K562 (cell line): ENCODE data around the gene CHRM4. TPM values are rescaled to one million over a fixed set of nuclear protein-coding genes. Genes with fewer than 3 reads are reported as not detected.

ENCODE experiments used
- ATAC-seq: fragments of 200-7000 bp; cut with Tn5 transposase; 3 replicates; pipeline ENCODE4 v1.9.1; 2020; ENCODE audit warnings: moderate library complexity
- BruUV-seq: library from RNA; stranded (reverse); fragments of 400-500 nt; replicated peaks from 2 replicates; lab custom pipeline; 2021; lab: Mats Ljungman, UMichigan
- CTCF ChIA-PET: fragments of 300-600 bp; formaldehyde crosslinking; extraction: SDS; loops from one replicate; lab custom pipeline; 2021; ENCODE audit warnings: low intra/inter-chr PET ratio; lab: Yijun Ruan, JAX
- POLR2A ChIA-PET: fragments of 300-600, 350-650 bp; sonication (Branson Sonifier 250); formaldehyde crosslinking; extraction: SDS; loops from one replicate; lab custom pipeline; 2021; ENCODE audit warnings: antibody characterized with exemption, inconsistent platforms; lab: Yijun Ruan, JAX
- DNase-seq, 4 experiments: peaks; one replicate each; pipeline versions ENCODE4 v3.0.0 to v3.0.0-alpha.2; 2011 to 2018; ENCODE audit warnings: low spot score in 3 of 4, mixed read lengths in 3 of 4; ENCODE audit errors: extremely low read depth in 1 of 4
- FAIRE-seq: peaks from 2 replicates; lab custom pipeline; 2011; peaks lifted over from hg19 to GRCh38; lab: Jason Lieb, UNC
- H2AFZ ChIP-seq: 2 replicates; pipeline ENCODE4 v1.6.0; 2011; ENCODE audit warnings: low read depth, low read length, control low read depth, inconsistent platforms
- H3K27ac ChIP-seq: fragments of 200-600 bp; 3 replicates; pipeline ENCODE4 v1.8.0; 2011; ENCODE audit warnings: low read depth, mild to moderate bottlenecking, control low read depth, inconsistent platforms, low read length, moderate library complexity, mixed read lengths; ENCODE audit errors: extremely low read depth
- H3K27me3 ChIP-seq, 2 experiments: fragments of 300-600 bp in 1 of 2; 2 replicates in 1 of 2; 3 replicates in 1 of 2; pipeline versions ENCODE4 v1.6.0 to v1.8.0; 2011; ENCODE audit warnings: inconsistent platforms in 2 of 2, low read length in 2 of 2, mild to moderate bottlenecking in 1 of 2, mixed read lengths in 1 of 2, moderate library complexity in 1 of 2; ENCODE audit not compliant: control insufficient read depth in 2 of 2, insufficient read depth in 2 of 2
- H3K36me3 ChIP-seq: fragments of 300-600 bp; 3 replicates; pipeline ENCODE4 v1.8.0; 2011; ENCODE audit warnings: mild to moderate bottlenecking, low read length, inconsistent platforms; ENCODE audit not compliant: control insufficient read depth, insufficient read depth
- H3K4me1 ChIP-seq, 2 experiments: fragments of 200-600 bp in 1 of 2; replicated peaks in 1 of 2; 2 replicates in 1 of 2; 3 replicates in 1 of 2; pipeline versions ENCODE4 v1.5.1 to v1.8.0; 2011; ENCODE audit warnings: inconsistent platforms in 2 of 2, low read length in 2 of 2, mild to moderate bottlenecking in 1 of 2, mixed read lengths in 1 of 2, moderate library complexity in 1 of 2; ENCODE audit not compliant: control insufficient read depth in 2 of 2, insufficient read depth in 2 of 2
- H3K4me2 ChIP-seq: 2 replicates; pipeline ENCODE4 v1.6.1; 2011; ENCODE audit warnings: low read length, control low read depth, inconsistent platforms, mixed read lengths; ENCODE audit not compliant: insufficient read depth
- H3K4me3 ChIP-seq: fragments of 200-600 bp; sonication (generic), shearing (Covaris generic); 2 replicates; pipeline ENCODE4 v1.5.1; 2016; ENCODE audit warnings: control low read depth, inconsistent platforms
- H3K79me2 ChIP-seq: fragments of 200-600 bp; 3 replicates; pipeline ENCODE4 v1.8.0; 2011; ENCODE audit warnings: low read length, inconsistent platforms; ENCODE audit not compliant: control insufficient read depth, insufficient read depth
- H3K9ac ChIP-seq, 2 experiments: 2 replicates each; pipeline versions ENCODE4 v1.6.0 to v1.6.1; 2011; ENCODE audit warnings: low read depth in 2 of 2, low read length in 2 of 2, control low read depth in 1 of 2, inconsistent platforms in 1 of 2, mild to moderate bottlenecking in 1 of 2, mixed read lengths in 1 of 2; ENCODE audit not compliant: insufficient read depth in 1 of 2
- H3K9me1 ChIP-seq: one replicate; pipeline ENCODE4 v1.6.0; 2011; ENCODE audit warnings: inconsistent platforms, mild to moderate bottlenecking, low read length, moderate library complexity; ENCODE audit not compliant: control insufficient read depth, insufficient read depth
- H3K9me3 ChIP-seq: replicated peaks from 2 replicates; pipeline ENCODE4 v1.5.1; 2011; ENCODE audit warnings: low read depth, low read length, inconsistent platforms; ENCODE audit not compliant: control insufficient read depth, insufficient read depth
- H4K20me1 ChIP-seq: replicated peaks from 2 replicates; pipeline ENCODE4 v1.6.1; 2011; ENCODE audit warnings: low read length, inconsistent platforms, mixed read lengths; ENCODE audit not compliant: control insufficient read depth, insufficient read depth
- NR3C1 ChIP-seq: sonication (generic); formaldehyde crosslinking; IDR thresholded peaks from 2 replicates; pipeline ENCODE4 v1.8.1; 2022; ENCODE audit warnings: missing genetic modification reagents
- PHB2 ChIP-seq: fragments of 450-650 bp; IDR thresholded peaks from 2 replicates; pipeline ENCODE4 v1.6.1; 2017; ENCODE audit warnings: low read depth
- TARDBP ChIP-seq: fragments of 450-650 bp; IDR thresholded peaks from 2 replicates; pipeline ENCODE4 v1.6.1; 2016
- TFAM ChIP-seq: fragments of 250-450 bp; sonication (Bioruptor Pico); conservative IDR thresholded peaks from 2 replicates; pipeline ENCODE4 v1.5.0; 2021; ENCODE audit warnings: mild to moderate bottlenecking, moderate library complexity
- ZNF184 ChIP-seq: sonication (generic); formaldehyde crosslinking; IDR thresholded peaks from 2 replicates; pipeline ENCODE4 v1.5.0; 2020; ENCODE audit warnings: missing genetic modification reagents
- WGBS: fragments of 100-300 bp; shearing (Covaris generic); methylation state at CpG from one replicate; pipeline ENCODE4 v1.1.6; 2016; ENCODE audit warnings: low coverage, mixed read lengths; ENCODE audit not compliant: insufficient coverage; ENCODE audit errors: missing lambda C conversion rate; 5-methylcytosine and 5-hydroxymethylcytosine counted together
- in situ Hi-C: fragments of 300-500 bp; cut with MboI; formaldehyde crosslinking; loops from 4 replicates; pipeline ENCODE4 v1.15.0; 2018; ENCODE audit warnings: inconsistent platforms, mixed read lengths
- intact Hi-C: fragments of 100-400 bp; cut with micrococcal nuclease; formaldehyde crosslinking; loops from 2 replicates; pipeline ENCODE4 v1.14.2; 2022
- polyA plus RNA-seq, 8 experiments: library from polyadenylated mRNA; depleted of rRNA in 4 of 8; stranded (reverse) in 5 of 8; unstranded in 3 of 8; fragments of >200 nt; fragmentation: Nextera tagmentation in 2 of 8; fragmentation: Illumina TruSeq in 1 of 8; extraction: Ambion mirVana in 2 of 8; extraction: Trizol in 1 of 8; gene quantifications; 2 replicates each; pipeline versions ENCODE4 v1.2.1 to v1.2.3, GENCODE V29; 2011 to 2014; ENCODE audit warnings: inconsistent platforms in 1 of 8, missing spikeins in 1 of 8
- total RNA-seq, 7 experiments: library from RNA; depleted of rRNA in 6 of 7; stranded (reverse); fragments of >200 nt in 6 of 7; fragmentation: Illumina TruSeq in 2 of 7; extraction: Trizol in 2 of 7; gene quantifications; 2 replicates each; pipeline versions ENCODE4 v1.2.1 to v1.2.3, GENCODE V29; 2011 to 2021; ENCODE audit warnings: low replicate concordance in 1 of 7
- TF ChIP-seq, protein P1 (sequence below): fragments of 200-800 bp; sonication (Bioruptor generic); IDR thresholded peaks from 2 replicates; pipeline ENCODE4 v1.6.1; 2017; ENCODE audit warnings: missing genetic modification characterization, missing compliant biosample characterization
- TF ChIP-seq, protein P2 (sequence below): fragments of 450-650 bp; IDR thresholded peaks from 2 replicates; pipeline ENCODE4 v1.6.1; 2018; ENCODE audit warnings: mild to moderate bottlenecking, low read depth; ENCODE audit not compliant: partially characterized antibody

The CHRM4 gene
- total and polyA plus RNA-seq, 9 of the 15 experiments (the other 6 are each of a cell fraction or from before 2014, with no cell fraction given): 0.22 to 1.3 (median 0.40) TPM; not detected in 2

DNA sequence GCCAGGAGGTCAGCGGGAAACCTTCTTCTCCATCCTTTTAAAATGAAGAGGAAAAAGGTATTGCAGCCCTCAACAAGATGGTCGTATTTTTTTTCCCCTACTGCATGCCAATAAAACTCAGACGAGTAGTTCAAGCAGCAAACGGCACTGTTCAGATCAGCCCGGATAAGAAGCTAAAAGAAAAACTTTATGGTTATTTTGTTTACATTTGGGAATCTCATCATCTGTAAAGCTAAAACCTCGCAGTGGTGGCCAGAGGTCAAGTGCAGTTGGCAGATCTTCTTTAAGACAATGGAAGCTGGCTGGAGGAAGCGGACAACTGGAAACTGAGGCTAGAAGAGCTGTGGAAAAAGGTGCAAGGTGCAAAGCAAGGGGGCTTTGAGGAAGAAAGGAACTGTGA, 31.0 kb upstream of the CHRM4 start:
- FAIRE-seq: no peak
- BruUV-seq: no TSS peak

More for the DNA sequence above, 31.0 kb upstream of the CHRM4 start:
- Histone ChIP-seq H3K9me1 (no peaks in the 10 kb centered on the region), H4K20me1 (no peaks in the 10 kb centered on the region; the same call in 1 of the 2 replicates), H3K4me2 (no peak overlapping the region), H3K4me1 (peaks cover 3 to 28% of the 10 kb centered on the region in 2 experiments; a peak in 4 of 5 replicates), H3K79me2 (no peaks in the 10 kb centered on the region), H3K36me3 (peaks cover 18% of the 10 kb centered on the region; the same call in 2 of the 3 replicates), H3K27ac (no peak overlapping the region), H3K9ac (no peak overlapping the region), H2AFZ (no peak overlapping the region), H3K27me3 (no peaks in the 10 kb centered on the region), H3K4me3 (no peak overlapping the region), H3K9me3 (no peaks in the 10 kb centered on the region)
- DNase-seq (no peak), ATAC-seq (no peak)
- ChIA-PET POLR2A (interaction anchor here (1.3 to 1.6 kb wide), 2 partner anchors 9 to 12 kb away, joined by 3 to 4 read pairs; no protein-coding TSS in a partner anchor), CTCF (no interaction called here)
- in situ Hi-C loops (no loop called here), intact Hi-C loops (no loop called here)
- 54% methylated on average over 7 of the region's 7 CpGs for WGBS
- no peak for TF ChIP-seq NR3C1 (CRISPR knock-in tag)
- TF ChIP-seq ZNF184 (CRISPR knock-in tag): no peak
- no peak for TF ChIP-seq TFAM
- TF ChIP-seq PHB2: no peak
- TF ChIP-seq, protein P1, sequence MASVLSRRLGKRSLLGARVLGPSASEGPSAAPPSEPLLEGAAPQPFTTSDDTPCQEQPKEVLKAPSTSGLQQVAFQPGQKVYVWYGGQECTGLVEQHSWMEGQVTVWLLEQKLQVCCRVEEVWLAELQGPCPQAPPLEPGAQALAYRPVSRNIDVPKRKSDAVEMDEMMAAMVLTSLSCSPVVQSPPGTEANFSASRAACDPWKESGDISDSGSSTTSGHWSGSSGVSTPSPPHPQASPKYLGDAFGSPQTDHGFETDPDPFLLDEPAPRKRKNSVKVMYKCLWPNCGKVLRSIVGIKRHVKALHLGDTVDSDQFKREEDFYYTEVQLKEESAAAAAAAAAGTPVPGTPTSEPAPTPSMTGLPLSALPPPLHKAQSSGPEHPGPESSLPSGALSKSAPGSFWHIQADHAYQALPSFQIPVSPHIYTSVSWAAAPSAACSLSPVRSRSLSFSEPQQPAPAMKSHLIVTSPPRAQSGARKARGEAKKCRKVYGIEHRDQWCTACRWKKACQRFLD: no peak
- TF ChIP-seq, protein P2, sequence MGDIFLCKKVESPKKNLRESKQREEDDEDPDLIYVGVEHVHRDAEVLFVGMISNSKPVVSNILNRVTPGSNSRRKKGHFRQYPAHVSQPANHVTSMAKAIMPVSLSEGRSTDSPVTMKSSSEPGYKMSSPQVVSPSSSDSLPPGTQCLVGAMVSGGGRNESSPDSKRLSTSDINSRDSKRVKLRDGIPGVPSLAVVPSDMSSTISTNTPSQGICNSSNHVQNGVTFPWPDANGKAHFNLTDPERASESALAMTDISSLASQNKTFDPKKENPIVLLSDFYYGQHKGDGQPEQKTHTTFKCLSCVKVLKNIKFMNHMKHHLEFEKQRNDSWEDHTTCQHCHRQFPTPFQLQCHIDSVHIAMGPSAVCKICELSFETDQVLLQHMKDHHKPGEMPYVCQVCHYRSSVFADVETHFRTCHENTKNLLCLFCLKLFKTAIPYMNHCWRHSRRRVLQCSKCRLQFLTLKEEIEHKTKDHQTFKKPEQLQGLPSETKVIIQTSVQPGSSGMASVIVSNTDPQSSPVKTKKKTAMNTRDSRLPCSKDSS: no peak
- TF ChIP-seq TARDBP: no peak
